ENCODE results near the gene ZNF491. TPM values are rescaled to one million over a fixed set of nuclear protein-coding genes. Genes with fewer than 3 reads are reported as not detected.
"Not testable (repeated sequence)": the region's sequence is repeated elsewhere in the genome, so short reads cannot be mapped to it uniquely, and the experiment has no call there.

ZNF491 gene
- polyA plus RNA-seq, 1 donor from 2014 or later = 29.8 TPM

GRCh38 chr19:11767633-11768133 is 30.6 kb upstream of the ZNF491 start:
- Histone ChIP-seq H3K9me2 (ENCODE audit: insufficient read depth, low read length) (no peaks in the 10 kb centered on the region), H3K9ac (ENCODE audit: low read length) (peak overlapping the region; percentile 77), H3K27ac (ENCODE audit: low read length) (peak overlapping the region; percentile 71), H3K79me2 (replicated peaks; ENCODE audit: insufficient read depth, low read length) (peaks cover 9% of the 10 kb centered on the region), H3K4me2 (ENCODE audit: low read length) (peak overlapping the region; percentile 6), H3K9me3 (ENCODE audit: low read length) (no peaks in the 10 kb centered on the region), H2AFZ (ENCODE audit: low read depth, low read length) (no peak overlapping the region), H3K4me3 (ENCODE audit: low read length) (peak overlapping the region; percentile 84), H3K27me3 (ENCODE audit: insufficient read depth, low read depth, low read length) (peaks cover 3% of the 10 kb centered on the region), H3F3A (ENCODE audit: insufficient read depth, low read length, poor library complexity, severe bottlenecking) (no peaks in the 10 kb centered on the region), H3K36me3 (ENCODE audit: insufficient read depth, low read length) (no peaks in the 10 kb centered on the region), H4K20me1 (ENCODE audit: insufficient read depth) (no peaks in the 10 kb centered on the region)
- TF ChIP-seq POLR2AphosphoS5 (IDR thresholded peaks at IDR 0.05) (no peak), CTCF (IDR thresholded peaks at IDR 0.05; ENCODE audit: poor library complexity, severe bottlenecking) (no peak), RAD21 (conservative IDR thresholded peaks at IDR 0.05) (no peak), EP300 (conservative IDR thresholded peaks at IDR 0.05; ENCODE audit: poor library complexity, severe bottlenecking) (no peak), TAF1 (IDR thresholded peaks at IDR 0.05; ENCODE audit: low read depth) (no peak), MXI1 (conservative IDR thresholded peaks at IDR 0.05; ENCODE audit: poor library complexity, severe bottlenecking) (no peak), SMC3 (conservative IDR thresholded peaks at IDR 0.05; ENCODE audit: poor library complexity) (no peak), EZH2 (IDR thresholded peaks at IDR 0.05; ENCODE audit: borderline replicate concordance, insufficient read depth, low read length, poor library complexity, severe bottlenecking) (no peak)
- TF ChIP-seq, protein P1, sequence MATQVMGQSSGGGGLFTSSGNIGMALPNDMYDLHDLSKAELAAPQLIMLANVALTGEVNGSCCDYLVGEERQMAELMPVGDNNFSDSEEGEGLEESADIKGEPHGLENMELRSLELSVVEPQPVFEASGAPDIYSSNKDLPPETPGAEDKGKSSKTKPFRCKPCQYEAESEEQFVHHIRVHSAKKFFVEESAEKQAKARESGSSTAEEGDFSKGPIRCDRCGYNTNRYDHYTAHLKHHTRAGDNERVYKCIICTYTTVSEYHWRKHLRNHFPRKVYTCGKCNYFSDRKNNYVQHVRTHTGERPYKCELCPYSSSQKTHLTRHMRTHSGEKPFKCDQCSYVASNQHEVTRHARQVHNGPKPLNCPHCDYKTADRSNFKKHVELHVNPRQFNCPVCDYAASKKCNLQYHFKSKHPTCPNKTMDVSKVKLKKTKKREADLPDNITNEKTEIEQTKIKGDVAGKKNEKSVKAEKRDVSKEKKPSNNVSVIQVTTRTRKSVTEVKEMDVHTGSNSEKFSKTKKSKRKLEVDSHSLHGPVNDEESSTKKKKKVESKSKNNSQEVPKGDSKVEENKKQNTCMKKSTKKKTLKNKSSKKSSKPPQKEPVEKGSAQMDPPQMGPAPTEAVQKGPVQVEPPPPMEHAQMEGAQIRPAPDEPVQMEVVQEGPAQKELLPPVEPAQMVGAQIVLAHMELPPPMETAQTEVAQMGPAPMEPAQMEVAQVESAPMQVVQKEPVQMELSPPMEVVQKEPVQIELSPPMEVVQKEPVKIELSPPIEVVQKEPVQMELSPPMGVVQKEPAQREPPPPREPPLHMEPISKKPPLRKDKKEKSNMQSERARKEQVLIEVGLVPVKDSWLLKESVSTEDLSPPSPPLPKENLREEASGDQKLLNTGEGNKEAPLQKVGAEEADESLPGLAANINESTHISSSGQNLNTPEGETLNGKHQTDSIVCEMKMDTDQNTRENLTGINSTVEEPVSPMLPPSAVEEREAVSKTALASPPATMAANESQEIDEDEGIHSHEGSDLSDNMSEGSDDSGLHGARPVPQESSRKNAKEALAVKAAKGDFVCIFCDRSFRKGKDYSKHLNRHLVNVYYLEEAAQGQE (IDR thresholded peaks at IDR 0.05; ENCODE audit: borderline replicate concordance) = no peak

- TF ChIP-seq MXI1 (conservative IDR thresholded peaks at IDR 0.05; ENCODE audit: poor library complexity, severe bottlenecking) (no peak), POLR2AphosphoS5 (IDR thresholded peaks at IDR 0.05) (no peak), SMC3 (conservative IDR thresholded peaks at IDR 0.05; ENCODE audit: poor library complexity) (no peak), CTCF (IDR thresholded peaks at IDR 0.05; ENCODE audit: poor library complexity, severe bottlenecking) (no peak)
- peaks cover 2% of the 10 kb centered on the region for H3K27me3 ChIP-seq (ENCODE audit: insufficient read depth, low read depth, low read length)
Observed at GRCh38 chr19:11769995-11770394, 28.3 kb upstream of the ZNF491 start.

GRCh38 chr19:11771520-11771919 is 26.8 kb upstream of the ZNF491 start:
- H3K27ac ChIP-seq (ENCODE audit: low read length) = not testable (repeated sequence)

More at GRCh38 chr19:11769995-11770394, 28.3 kb upstream of the ZNF491 start:
- Histone ChIP-seq H3F3A (ENCODE audit: insufficient read depth, low read length, poor library complexity, severe bottlenecking) (no peaks in the 10 kb centered on the region), H3K79me2 (replicated peaks; ENCODE audit: insufficient read depth, low read length) (peaks cover 9% of the 10 kb centered on the region), H3K36me3 (ENCODE audit: insufficient read depth, low read length) (no peaks in the 10 kb centered on the region), H2AFZ (ENCODE audit: low read depth, low read length) (no peak overlapping the region), H3K9ac (ENCODE audit: low read length) (no peak overlapping the region), H3K27ac (ENCODE audit: low read length) (no peak overlapping the region), H4K20me1 (ENCODE audit: insufficient read depth) (no peaks in the 10 kb centered on the region), H3K9me2 (ENCODE audit: insufficient read depth, low read length) (no peaks in the 10 kb centered on the region), H3K4me2 (ENCODE audit: low read length) (no peak overlapping the region), H3K4me3 (ENCODE audit: low read length) (no peak overlapping the region), H3K9me3 (ENCODE audit: low read length) (no peaks in the 10 kb centered on the region)

DNA sequence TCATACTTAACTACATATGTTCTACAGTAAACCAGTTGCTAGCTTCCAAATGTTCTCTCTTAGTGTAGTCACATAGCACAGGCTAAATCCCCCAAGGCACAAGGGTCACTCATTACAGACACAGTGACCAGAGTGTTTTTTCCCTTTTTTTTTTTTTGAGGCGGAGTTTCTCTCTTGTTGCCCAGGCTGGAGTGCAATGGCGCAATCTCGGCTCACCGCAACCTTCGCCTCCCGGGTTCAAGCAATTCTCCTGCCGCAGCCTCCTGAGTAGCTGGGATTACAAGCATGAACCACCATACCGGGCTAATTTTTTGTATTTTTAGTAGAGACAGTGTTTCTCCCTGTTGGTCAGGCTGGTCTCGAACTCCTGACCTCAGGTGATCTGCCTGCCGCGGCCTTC is 21.7 kb upstream of the ZNF491 start:
- H4K20me1 ChIP-seq (ENCODE audit: insufficient read depth); H3K79me2 ChIP-seq (replicated peaks; ENCODE audit: insufficient read depth, low read length); H3K9me2 ChIP-seq (ENCODE audit: insufficient read depth, low read length); H3K9me3 ChIP-seq (ENCODE audit: low read length); H3K27me3 ChIP-seq (ENCODE audit: insufficient read depth, low read depth, low read length); H3K9ac ChIP-seq (ENCODE audit: low read length); H3K27ac ChIP-seq (ENCODE audit: low read length); H3K4me2 ChIP-seq (ENCODE audit: low read length); H3K4me3 ChIP-seq (ENCODE audit: low read length); H3F3A ChIP-seq (ENCODE audit: insufficient read depth, low read length, poor library complexity, severe bottlenecking); H2AFZ ChIP-seq (ENCODE audit: low read depth, low read length): not testable (repeated sequence)
- peaks cover 27% of the 10 kb centered on the region for H3K36me3 ChIP-seq (ENCODE audit: insufficient read depth, low read length)

More at GRCh38 chr19:11771520-11771919, 26.8 kb upstream of the ZNF491 start:
- not testable (repeated sequence) for H3K9me3 ChIP-seq (ENCODE audit: low read length); H3K4me3 ChIP-seq (ENCODE audit: low read length); H3K9ac ChIP-seq (ENCODE audit: low read length); H2AFZ ChIP-seq (ENCODE audit: low read depth, low read length); H3K4me2 ChIP-seq (ENCODE audit: low read length); H3K9me2 ChIP-seq (ENCODE audit: insufficient read depth, low read length); H3K79me2 ChIP-seq (replicated peaks; ENCODE audit: insufficient read depth, low read length); H4K20me1 ChIP-seq (ENCODE audit: insufficient read depth); H3F3A ChIP-seq (ENCODE audit: insufficient read depth, low read length, poor library complexity, severe bottlenecking); H3K36me3 ChIP-seq (ENCODE audit: insufficient read depth, low read length); H3K27me3 ChIP-seq (ENCODE audit: insufficient read depth, low read depth, low read length)

Data from neural cell (in vitro differentiated cells).